HG03521 (cell line): ENCODE data around the gene CLPSL1.

Source experiments
- ATAC-seq: cut with Tn5 transposase; IDR thresholded peaks from one replicate; pipeline ENCODE4 v1.9.1; 2021; ENCODE audit warnings: mild to moderate bottlenecking, moderate library complexity; ENCODE audit not compliant: unreplicated experiment

The CLPSL1 gene

DNA sequence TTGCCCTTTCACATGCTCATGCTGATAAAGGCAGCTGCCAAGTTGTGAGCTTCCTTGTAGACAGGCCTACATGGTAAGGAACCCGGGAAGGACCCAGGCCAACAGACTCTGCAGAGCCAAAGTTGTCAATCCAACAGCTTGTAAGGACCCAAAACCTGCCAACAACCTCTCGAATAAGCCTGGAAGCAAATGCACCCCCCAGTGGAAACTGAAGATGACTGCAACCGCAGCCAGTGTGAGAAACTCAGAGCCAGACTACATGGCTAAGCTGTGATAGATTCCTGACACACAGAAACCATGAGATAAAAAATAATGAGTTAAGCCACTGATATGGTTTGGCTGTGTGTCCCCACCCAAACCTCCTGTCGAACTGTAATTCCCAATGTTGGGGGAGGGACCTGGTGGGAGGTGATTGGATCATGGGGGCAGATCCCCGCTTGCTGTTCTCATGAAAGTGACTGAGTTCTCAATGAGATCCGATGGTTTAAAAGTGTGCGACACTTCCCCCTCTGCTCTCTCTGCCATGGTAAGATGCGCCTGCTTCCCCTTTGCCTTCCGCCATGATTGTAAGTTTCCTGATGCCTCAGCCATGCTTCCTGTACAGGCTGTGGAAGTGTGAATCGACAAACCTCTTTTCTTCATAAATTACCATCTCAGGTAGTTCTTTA is 23.2 kb upstream of the CLPSL1 start:
- ATAC-seq: no peak

GRCh38 chr6:35759426-35759825 is 21.4 kb upstream of the CLPSL1 start:
- no peak for ATAC-seq

DNA sequence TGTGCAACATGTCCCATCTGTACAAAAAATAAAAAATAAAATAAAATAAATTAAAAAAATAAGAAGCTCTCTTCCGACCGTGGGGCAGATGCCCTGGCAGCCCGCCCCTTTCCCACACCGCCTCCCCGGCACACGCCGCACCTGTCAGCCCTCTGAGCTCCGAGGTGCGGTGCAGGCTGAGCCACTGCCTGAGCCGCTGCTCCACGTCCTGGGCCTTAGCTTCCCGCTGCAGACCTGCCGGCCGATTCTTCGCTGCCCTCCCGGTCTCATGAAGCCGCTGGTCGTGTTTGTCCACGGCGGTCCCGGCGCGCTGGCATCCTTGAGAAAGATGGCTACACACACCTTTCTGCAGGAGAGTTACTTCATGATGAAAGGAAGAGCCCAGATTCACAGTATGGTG is 15.1 kb upstream of the CLPSL1 start:
- no peak for ATAC-seq

DNA sequence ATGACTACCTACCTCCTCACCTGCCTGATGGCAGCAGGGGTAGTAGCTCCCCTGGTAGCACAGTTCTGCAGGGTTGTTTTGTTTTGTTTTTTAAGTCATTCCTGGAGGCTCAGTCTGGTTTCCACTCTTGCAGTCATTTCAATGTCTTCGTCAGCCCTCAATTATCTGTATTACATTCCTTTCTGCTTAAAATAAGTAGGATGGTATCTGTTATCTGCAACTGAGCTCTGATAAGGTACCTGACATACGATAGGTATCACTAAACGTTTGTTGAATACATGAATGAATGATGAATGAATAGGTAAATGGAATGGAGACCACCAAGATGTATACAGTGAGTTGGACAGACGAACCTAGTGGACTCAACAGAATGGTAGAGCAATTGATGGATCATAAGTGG is 11.6 kb upstream of the CLPSL1 start:
- no peak for ATAC-seq

DNA sequence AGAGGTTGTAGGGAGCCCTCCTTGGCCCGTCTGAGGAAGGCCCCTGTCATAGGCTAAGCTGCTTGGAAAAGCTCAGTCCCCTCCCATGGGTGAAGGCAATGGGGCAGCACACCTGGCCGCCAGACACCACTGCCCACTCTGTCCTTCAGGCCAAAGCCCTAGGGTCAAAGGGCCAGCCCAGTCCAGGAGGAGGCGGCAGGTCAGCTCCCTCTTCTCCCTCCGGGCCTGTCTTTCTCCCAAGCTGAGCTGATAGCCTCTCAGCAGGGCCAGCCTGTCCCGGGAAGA is 9.5 kb upstream of the CLPSL1 start:
- no peak for ATAC-seq

GRCh38 chr6:35774116-35774794 is 6.6 kb upstream of the CLPSL1 start:
- no peak for ATAC-seq

- no peak for ATAC-seq
Measured at GRCh38 chr6:35775031-35775430, 5.8 kb upstream of the CLPSL1 start.

DNA sequence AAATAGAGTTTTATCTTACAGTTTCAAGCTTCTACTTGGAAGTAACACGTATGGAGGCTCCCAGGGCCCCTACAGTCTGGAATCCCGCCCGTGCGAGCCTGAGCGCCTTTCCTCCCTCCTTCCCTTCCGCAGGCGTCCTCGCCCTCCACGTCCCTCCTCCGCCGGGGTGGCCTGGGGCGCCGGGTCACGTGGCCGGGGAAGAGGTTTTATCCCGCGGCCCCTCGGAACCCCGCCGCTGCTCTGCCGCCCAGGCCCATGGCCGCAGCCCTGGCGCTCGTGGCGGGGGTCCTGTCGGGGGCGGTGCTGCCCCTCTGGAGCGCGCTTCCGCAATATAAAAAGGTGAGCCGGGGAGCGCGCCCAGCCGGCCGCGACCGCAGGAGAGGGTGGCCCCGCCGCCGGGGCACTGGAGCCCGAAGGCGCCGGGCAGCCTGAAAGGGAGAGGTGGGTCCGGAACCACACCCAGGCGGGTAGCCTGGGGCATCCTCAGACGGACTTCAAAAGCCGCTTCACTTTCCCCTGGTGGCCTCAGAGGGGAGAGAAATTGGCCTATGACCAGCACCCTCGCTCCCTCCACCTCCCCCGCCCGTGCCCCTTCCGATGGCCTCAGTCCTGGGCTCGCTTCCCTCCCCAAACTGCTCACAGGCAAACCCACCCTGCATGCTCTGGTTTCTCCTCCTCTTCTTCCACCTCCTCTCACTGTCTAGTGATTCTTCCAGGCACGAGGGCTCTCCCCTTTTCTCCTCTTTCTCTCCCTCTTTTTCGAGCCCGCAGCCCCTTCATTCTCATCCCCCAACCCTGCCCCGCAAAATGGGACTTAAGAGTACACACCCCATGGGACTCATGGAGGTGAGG is 4.2 kb upstream of the CLPSL1 start, which contains the start of gene CLPSL2:
Gene CLPSL2 (plus strand): TSS at position 235 of the 852 bp plus-strand sequence. CDS start 21 bp downstream, at position 256.
- ATAC-seq: no peak

GRCh38 chr6:35777356-35778102 is 3.3 kb upstream of the CLPSL1 start:
- no peak for ATAC-seq

GRCh38 chr6:35778437-35778836 is 2.4 kb upstream of the CLPSL1 start:
- ATAC-seq: no peak

- ATAC-seq: no peak
Measured at GRCh38 chr6:35781290-35781689, 471 bp downstream of the CLPSL1 start.

GRCh38 chr6:35782424-35782823 is 1.6 kb downstream of the CLPSL1 start:
- no peak for ATAC-seq

GRCh38 chr6:35784200-35784599 is 3.4 kb downstream of the CLPSL1 start:
- ATAC-seq: no peak

DNA sequence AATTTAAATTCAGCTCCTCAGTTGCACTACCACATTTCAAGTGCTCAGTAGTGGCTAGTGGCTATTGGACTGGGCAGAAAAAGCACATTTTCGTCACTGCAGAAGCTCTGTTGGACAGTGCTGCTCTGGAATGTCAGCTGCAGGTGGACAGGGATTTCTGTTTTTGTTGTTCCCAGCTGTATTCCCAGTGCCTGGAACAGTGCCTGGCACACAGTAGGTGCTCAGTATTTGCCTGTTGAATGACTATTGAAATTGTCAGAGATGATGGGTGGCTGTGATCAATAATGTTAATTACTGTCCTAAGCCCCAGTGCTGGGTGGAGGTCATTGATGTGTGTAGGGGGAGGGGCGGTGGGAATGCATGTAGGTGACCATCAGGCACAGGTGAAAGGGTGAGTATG is 5.5 kb downstream of the CLPSL1 start:
- ATAC-seq: no peak

DNA sequence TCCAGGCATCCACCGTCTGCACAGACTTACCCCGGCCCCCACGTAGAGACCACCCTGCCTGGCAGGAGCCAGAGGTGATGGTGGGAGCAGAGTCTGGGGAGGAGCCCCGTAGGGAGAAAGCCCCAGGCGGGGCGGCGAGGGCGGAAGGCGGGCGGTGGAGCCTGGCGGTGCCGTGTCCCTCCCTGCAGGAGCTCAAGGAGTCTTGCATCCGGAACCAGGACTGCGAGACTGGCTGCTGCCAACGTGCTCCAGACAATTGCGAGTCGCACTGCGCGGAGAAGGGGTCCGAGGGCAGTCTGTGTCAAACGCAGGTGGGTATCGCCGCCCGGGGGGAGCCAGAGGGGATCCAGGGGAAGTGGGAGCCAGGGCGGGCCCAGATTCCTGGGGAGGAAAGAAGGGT is 6.0 kb downstream of the CLPSL1 start:
- ATAC-seq: no peak

- no peak for ATAC-seq
Measured at GRCh38 chr6:35787266-35788218, 6.7 kb downstream of the CLPSL1 start.

DNA sequence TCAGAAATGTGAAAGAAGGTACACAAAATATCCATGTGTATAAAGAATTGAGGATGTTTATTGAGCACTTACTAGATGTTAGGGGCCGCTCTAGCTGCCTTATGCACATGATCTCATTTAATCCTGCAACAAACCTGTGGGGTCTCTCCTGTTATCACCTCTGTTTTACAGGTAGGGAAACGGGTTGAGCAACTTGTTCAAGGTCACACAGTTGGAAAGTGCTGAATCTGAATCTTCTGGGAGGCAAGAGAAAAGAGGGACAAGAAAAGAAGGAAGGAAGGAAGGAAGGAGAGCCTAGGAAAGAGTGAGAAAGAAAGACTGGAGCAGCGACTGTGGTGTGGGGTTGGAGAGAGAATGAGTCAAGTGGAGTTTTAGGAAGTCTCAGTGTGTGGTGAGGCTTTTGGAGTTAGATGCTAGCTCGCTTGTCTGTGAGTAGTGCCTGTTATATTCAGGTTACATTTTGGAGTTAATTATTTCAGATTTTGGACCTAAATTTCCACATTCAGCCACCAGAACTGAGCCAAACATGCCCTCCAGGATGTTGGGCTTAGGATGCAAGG is 7.7 kb downstream of the CLPSL1 start:
- no peak for ATAC-seq

- no peak for ATAC-seq
Measured at GRCh38 chr6:35790683-35791082, 9.9 kb downstream of the CLPSL1 start.

GRCh38 chr6:35794536-35795452 is 14.0 kb downstream of the CLPSL1 start:
- ATAC-seq: no peak
